Measurements from ENCODE around the gene SPATA2L. TPM values are rescaled to one million over a fixed set of nuclear protein-coding genes. Genes with fewer than 3 reads are reported as not detected.

SPATA2L gene
- total and polyA plus RNA-seq, 2 of the 8 experiments (the other 6 are each of a cell fraction or from before 2014, with no cell fraction given): 9.3 to 12.5 TPM

DNA sequence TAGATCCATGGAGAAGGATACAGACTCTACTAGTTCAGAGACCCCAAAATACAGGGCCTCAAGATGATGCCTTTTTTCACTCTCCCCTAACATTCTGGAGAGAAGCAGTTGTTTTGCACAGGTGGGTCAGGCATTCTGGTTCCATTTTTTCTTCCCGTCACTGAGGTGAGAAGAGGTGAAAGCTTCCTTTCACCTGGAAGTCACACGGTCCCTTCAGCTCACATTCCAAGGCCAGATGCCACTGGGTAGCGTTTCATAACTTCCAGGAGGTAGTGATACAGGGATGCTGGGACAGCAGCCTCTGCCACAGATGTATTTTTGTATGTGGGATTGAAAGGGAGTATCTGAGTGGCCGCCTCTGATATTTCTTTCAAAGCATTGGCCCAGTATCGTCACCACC is 13.1 kb downstream of the SPATA2L start:
- CTCF ChIA-PET (ENCODE audit: partially characterized antibody): interaction anchor here (1.7 to 2.6 kb wide), 2 partner anchors 11 to 65 kb away, joined by 5 to 16 read pairs; no protein-coding TSS in a partner anchor
- POLR2A ChIA-PET (ENCODE audit: partially characterized antibody): interaction anchor here (0.5 to 4.8 kb wide), 5 partner anchors 11 to 127 kb away, joined by 3 to 59 read pairs (median 4); partner anchors contain the start of gene SPATA2L
- TF ChIP-seq POLR2A (IDR thresholded peaks at IDR 0.05; ENCODE audit: control extremely low read depth in 1 of 2, low read depth in 2 of 2, low read length in 2 of 2) (no peak), SAP30 (IDR thresholded peaks at IDR 0.05; ENCODE audit: insufficient read depth, insufficient replicate concordance, low read length) (no peak), ZNF274 (IDR thresholded peaks at IDR 0.05; ENCODE audit: borderline replicate concordance, extremely low read depth, low read length) (no peak), CHD1 (IDR thresholded peaks at IDR 0.05; ENCODE audit: low read depth, low read length) (no peak), EZH2 (IDR thresholded peaks at IDR 0.05; ENCODE audit: low read depth, low read length, severe bottlenecking) (no peak), HDAC2 (IDR thresholded peaks at IDR 0.05; ENCODE audit: borderline replicate concordance in 1 of 2, low read depth in 2 of 2, low read length in 2 of 2) (no peak), JUND (IDR thresholded peaks at IDR 0.05; ENCODE audit: low read length) (no peak)
- TF ChIP-seq, protein P1, sequence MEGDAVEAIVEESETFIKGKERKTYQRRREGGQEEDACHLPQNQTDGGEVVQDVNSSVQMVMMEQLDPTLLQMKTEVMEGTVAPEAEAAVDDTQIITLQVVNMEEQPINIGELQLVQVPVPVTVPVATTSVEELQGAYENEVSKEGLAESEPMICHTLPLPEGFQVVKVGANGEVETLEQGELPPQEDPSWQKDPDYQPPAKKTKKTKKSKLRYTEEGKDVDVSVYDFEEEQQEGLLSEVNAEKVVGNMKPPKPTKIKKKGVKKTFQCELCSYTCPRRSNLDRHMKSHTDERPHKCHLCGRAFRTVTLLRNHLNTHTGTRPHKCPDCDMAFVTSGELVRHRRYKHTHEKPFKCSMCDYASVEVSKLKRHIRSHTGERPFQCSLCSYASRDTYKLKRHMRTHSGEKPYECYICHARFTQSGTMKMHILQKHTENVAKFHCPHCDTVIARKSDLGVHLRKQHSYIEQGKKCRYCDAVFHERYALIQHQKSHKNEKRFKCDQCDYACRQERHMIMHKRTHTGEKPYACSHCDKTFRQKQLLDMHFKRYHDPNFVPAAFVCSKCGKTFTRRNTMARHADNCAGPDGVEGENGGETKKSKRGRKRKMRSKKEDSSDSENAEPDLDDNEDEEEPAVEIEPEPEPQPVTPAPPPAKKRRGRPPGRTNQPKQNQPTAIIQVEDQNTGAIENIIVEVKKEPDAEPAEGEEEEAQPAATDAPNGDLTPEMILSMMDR (IDR thresholded peaks at IDR 0.05; ENCODE audit: control extremely low read depth in 1 of 3, insufficient read depth in 1 of 3, low read depth in 1 of 3, low read length in 3 of 3): no peak
- TF ChIP-seq, protein P2, sequence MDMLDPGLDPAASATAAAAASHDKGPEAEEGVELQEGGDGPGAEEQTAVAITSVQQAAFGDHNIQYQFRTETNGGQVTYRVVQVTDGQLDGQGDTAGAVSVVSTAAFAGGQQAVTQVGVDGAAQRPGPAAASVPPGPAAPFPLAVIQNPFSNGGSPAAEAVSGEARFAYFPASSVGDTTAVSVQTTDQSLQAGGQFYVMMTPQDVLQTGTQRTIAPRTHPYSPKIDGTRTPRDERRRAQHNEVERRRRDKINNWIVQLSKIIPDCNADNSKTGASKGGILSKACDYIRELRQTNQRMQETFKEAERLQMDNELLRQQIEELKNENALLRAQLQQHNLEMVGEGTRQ (IDR thresholded peaks at IDR 0.05; ENCODE audit: low read length): no peak

More for the DNA sequence above, 13.1 kb downstream of the SPATA2L start:
- Histone ChIP-seq H4K20me1 (replicated peaks in 1 of 2; ENCODE audit: control insufficient read depth in 1 of 2, insufficient read depth in 2 of 2, low read length in 2 of 2) (peaks cover 0 to 12% of the 10 kb centered on the region in 2 experiments), H2BK12ac (ENCODE audit: low read depth, low read length) (no peak overlapping the region), H3K9me3 (ENCODE audit: insufficient read depth in 2 of 2, low read depth in 1 of 2, low read length in 1 of 2) (peaks cover 11 to 15% of the 10 kb centered on the region in 2 experiments), H3K79me1 (ENCODE audit: low read depth, low read length) (peaks cover 11% of the 10 kb centered on the region), H2AK5ac (ENCODE audit: low read depth, low read length) (no peak overlapping the region), H3K14ac (ENCODE audit: insufficient read length) (no peak overlapping the region), H3K23ac (ENCODE audit: insufficient read length) (no peak overlapping the region), H3K36me3 (ENCODE audit: control insufficient read depth in 2 of 4, insufficient read depth in 4 of 4, low read length in 3 of 4) (peaks cover under 1 to 28% (median 17%) of the 10 kb centered on the region in 4 experiments; a peak in 7 of 8 replicates), H3K4ac (replicated peaks; ENCODE audit: insufficient read length, low read depth, low read length) (no peak overlapping the region), H2BK20ac (ENCODE audit: low read length) (no peak overlapping the region), H2AFZ (ENCODE audit: low read length) (no peak overlapping the region), H3K79me2 (ENCODE audit: control insufficient read depth in 1 of 2, insufficient read depth in 2 of 2, low read length in 2 of 2) (peaks cover 0 to 11% of the 10 kb centered on the region in 2 experiments; a peak in 1 of 4 replicates), H3K9ac (replicated peaks in 1 of 4; ENCODE audit: extremely low read depth in 1 of 4, low read depth in 3 of 4, low read length in 3 of 4) (no peak overlapping the region), H3K4me2 (ENCODE audit: insufficient read depth in 1 of 2, low read depth in 2 of 2, low read length in 2 of 2) (no peak overlapping the region; a peak in 1 of 4 replicates), H3K4me1 (replicated peaks in 1 of 4; ENCODE audit: control insufficient read depth in 3 of 4, insufficient read depth in 4 of 4, low read length in 3 of 4) (peaks cover 0 to 7% (median 2%) of the 10 kb centered on the region in 4 experiments; a peak in 4 of 7 replicates), H3K23me2 (ENCODE audit: low read depth, low read length) (peaks cover 6% of the 10 kb centered on the region; the same call in 1 of the 2 replicates), H4K8ac (ENCODE audit: extremely low read depth, insufficient read depth, low read length) (peak overlapping the region; percentile 39; the same call in 1 of the 2 replicates), H2BK120ac (replicated peaks; ENCODE audit: low read depth, low read length) (no peak overlapping the region), H2BK15ac (ENCODE audit: low read length) (no peak overlapping the region), H3K27me3 (replicated peaks in 1 of 4; ENCODE audit: control insufficient read depth in 3 of 4, extremely low read depth in 1 of 4, insufficient read depth in 3 of 4, low read length in 3 of 4) (no peaks in the 10 kb centered on the region), H2BK5ac (ENCODE audit: low read depth, low read length) (no peak overlapping the region), H3K56ac (replicated peaks; ENCODE audit: insufficient read length, low read depth, low read length) (no peak overlapping the region), H3K18ac (ENCODE audit: extremely low read depth, low read length) (no peak overlapping the region), H4K5ac (ENCODE audit: insufficient read length, low read depth, low read length) (no peak overlapping the region), H3K4me3 (ENCODE audit: extremely low read depth in 1 of 4, insufficient read depth in 2 of 4, low read depth in 3 of 4, low read length in 4 of 4) (no peak overlapping the region), H4K91ac (replicated peaks; ENCODE audit: insufficient read length, low read length) (no peak overlapping the region), H3K27ac (ENCODE audit: low read depth, low read length) (no peak overlapping the region)
- WGBS, 2 experiments (ENCODE audit: extremely low coverage in 1 of 2, insufficient coverage in 1 of 2, insufficient read length in 1 of 2, insufficient replicate concordance in 2 of 2, low coverage in 1 of 2, low lambda C conversion rate in 2 of 2, missing lambda C conversion rate in 1 of 2): 90% methylated on average over 5 of the region's 5 CpGs; no CpG with 5 or more reads in 1 of the 2 experiments
- FAIRE-seq (no peak), DNase-seq (ENCODE audit: low read depth in 1 of 2, low spot score in 2 of 2) (no peak)

All from H1 (cell line).